T-helper 1 cell treated with Interleukin-12 subunit alpha and Interleukin-12 subunit beta and Interleukin-4 antibody, amounts not matched to agents 30 μg/mL and 1 μg/mL, for 36 hours (primary cell): ENCODE results near the gene CEBPG.

Source experiments
- H3K27ac Mint-ChIP-seq: one replicate; pipeline ENCODE4 v1.8.0; 2021; ENCODE audit warnings: mild to moderate bottlenecking, mixed read lengths
- H3K27me3 Mint-ChIP-seq: one replicate; pipeline ENCODE4 v1.8.0; 2021; ENCODE audit warnings: low read depth, mixed read lengths
- H3K36me3 Mint-ChIP-seq: one replicate; pipeline ENCODE4 v1.8.0; 2021; ENCODE audit warnings: low read depth, mixed read lengths
- H3K4me1 Mint-ChIP-seq: one replicate; pipeline ENCODE4 v1.8.0; 2021; ENCODE audit warnings: low read depth, mixed read lengths
- H3K4me3 Mint-ChIP-seq: one replicate; pipeline ENCODE4 v1.8.0; 2021; ENCODE audit warnings: mild to moderate bottlenecking, moderate library complexity, mixed read lengths
- H3K9me3 Mint-ChIP-seq: one replicate; pipeline ENCODE4 v1.8.0; 2021; ENCODE audit warnings: mixed read lengths

Gene CEBPG

GRCh38 chr19:33401683-33402420, 28.3 kb downstream of the CEBPG start:
- H3K27me3 Mint-ChIP-seq = no peaks in the 10 kb centered on the region
- no peak overlapping the region for H3K4me3 Mint-ChIP-seq
- no peaks in the 10 kb centered on the region for H3K36me3 Mint-ChIP-seq
- H3K27ac Mint-ChIP-seq = no peak overlapping the region
- no peaks in the 10 kb centered on the region for H3K4me1 Mint-ChIP-seq
- no peaks in the 10 kb centered on the region for H3K9me3 Mint-ChIP-seq

- no peaks in the 10 kb centered on the region for H3K9me3 Mint-ChIP-seq
- H3K4me1 Mint-ChIP-seq = no peaks in the 10 kb centered on the region
- no peaks in the 10 kb centered on the region for H3K27me3 Mint-ChIP-seq
- no peak overlapping the region for H3K27ac Mint-ChIP-seq
- no peaks in the 10 kb centered on the region for H3K36me3 Mint-ChIP-seq
- H3K4me3 Mint-ChIP-seq = no peak overlapping the region
These were observed 29.1 kb downstream of the CEBPG start for GRCh38 chr19:33402421-33403220.

- Mint-ChIP-seq H3K4me3 (no peak overlapping the region), H3K27me3 (no peaks in the 10 kb centered on the region), H3K4me1 (no peaks in the 10 kb centered on the region), H3K27ac (no peak overlapping the region), H3K9me3 (no peaks in the 10 kb centered on the region), H3K36me3 (no peaks in the 10 kb centered on the region)
These were observed 29.9 kb downstream of the CEBPG start for GRCh38 chr19:33403221-33403972.

- H3K4me3 Mint-ChIP-seq = no peak overlapping the region
- no peaks in the 10 kb centered on the region for H3K27me3 Mint-ChIP-seq
- no peak overlapping the region for H3K27ac Mint-ChIP-seq
- H3K36me3 Mint-ChIP-seq = no peaks in the 10 kb centered on the region
- H3K9me3 Mint-ChIP-seq = no peaks in the 10 kb centered on the region
- no peaks in the 10 kb centered on the region for H3K4me1 Mint-ChIP-seq
These were observed 30.4 kb downstream of the CEBPG start for GRCh38 chr19:33403973-33404304.

- Mint-ChIP-seq H3K4me1 (no peaks in the 10 kb centered on the region), H3K27ac (no peak overlapping the region), H3K27me3 (no peaks in the 10 kb centered on the region), H3K36me3 (no peaks in the 10 kb centered on the region), H3K4me3 (no peak overlapping the region), H3K9me3 (no peaks in the 10 kb centered on the region)
These were observed 31.2 kb downstream of the CEBPG start for GRCh38 chr19:33404506-33405253.

GRCh38 chr19:33405254-33405552, 31.7 kb downstream of the CEBPG start:
- Mint-ChIP-seq H3K27me3 (no peaks in the 10 kb centered on the region), H3K4me1 (no peaks in the 10 kb centered on the region), H3K36me3 (no peaks in the 10 kb centered on the region), H3K27ac (no peak overlapping the region), H3K4me3 (no peak overlapping the region), H3K9me3 (no peaks in the 10 kb centered on the region)

- H3K36me3 Mint-ChIP-seq = no peaks in the 10 kb centered on the region
- H3K27me3 Mint-ChIP-seq = no peaks in the 10 kb centered on the region
- no peak overlapping the region for H3K4me3 Mint-ChIP-seq
- no peaks in the 10 kb centered on the region for H3K9me3 Mint-ChIP-seq
- H3K4me1 Mint-ChIP-seq = no peaks in the 10 kb centered on the region
- no peak overlapping the region for H3K27ac Mint-ChIP-seq
These were observed 32.3 kb downstream of the CEBPG start for GRCh38 chr19:33405553-33406461.

GRCh38 chr19:33406521-33407139, 33.1 kb downstream of the CEBPG start:
- Mint-ChIP-seq H3K4me1 (no peaks in the 10 kb centered on the region), H3K9me3 (no peaks in the 10 kb centered on the region), H3K4me3 (no peak overlapping the region), H3K27me3 (no peaks in the 10 kb centered on the region), H3K36me3 (no peaks in the 10 kb centered on the region), H3K27ac (no peak overlapping the region)

GRCh38 chr19:33407140-33407551, 33.6 kb downstream of the CEBPG start:
- Mint-ChIP-seq H3K4me3 (no peak overlapping the region), H3K9me3 (no peaks in the 10 kb centered on the region), H3K4me1 (no peaks in the 10 kb centered on the region), H3K27ac (no peak overlapping the region), H3K27me3 (no peaks in the 10 kb centered on the region), H3K36me3 (no peaks in the 10 kb centered on the region)

GRCh38 chr19:33407716-33408115, 34.2 kb downstream of the CEBPG start:
- H3K27me3 Mint-ChIP-seq = no peaks in the 10 kb centered on the region
- H3K9me3 Mint-ChIP-seq = no peaks in the 10 kb centered on the region
- no peak overlapping the region for H3K4me3 Mint-ChIP-seq
- H3K27ac Mint-ChIP-seq = no peak overlapping the region
- H3K4me1 Mint-ChIP-seq = no peaks in the 10 kb centered on the region
- no peaks in the 10 kb centered on the region for H3K36me3 Mint-ChIP-seq

GRCh38 chr19:33408116-33408515, 34.6 kb downstream of the CEBPG start:
- no peaks in the 10 kb centered on the region for H3K36me3 Mint-ChIP-seq
- no peak overlapping the region for H3K4me3 Mint-ChIP-seq
- no peaks in the 10 kb centered on the region for H3K9me3 Mint-ChIP-seq
- no peak overlapping the region for H3K27ac Mint-ChIP-seq
- no peaks in the 10 kb centered on the region for H3K27me3 Mint-ChIP-seq
- H3K4me1 Mint-ChIP-seq = no peaks in the 10 kb centered on the region

- Mint-ChIP-seq H3K27me3 (no peaks in the 10 kb centered on the region), H3K36me3 (no peaks in the 10 kb centered on the region), H3K27ac (no peak overlapping the region), H3K4me3 (no peak overlapping the region), H3K9me3 (no peaks in the 10 kb centered on the region), H3K4me1 (no peaks in the 10 kb centered on the region)
These were observed 35.3 kb downstream of the CEBPG start for GRCh38 chr19:33408538-33409434.
